Cardiac septum (tissue), 1 donor: ENCODE measurements around the gene INTS6. TPM values are rescaled to one million over a fixed set of nuclear protein-coding genes. Genes with fewer than 3 reads are reported as not detected.

ENCODE experiments used
- DNase-seq: peaks from one replicate; pipeline ENCODE4 v3.0.0-alpha.2; 2020; ENCODE audit warnings: low spot score
- intact Hi-C: fragments of 100-400 bp; cut with DNase I; formaldehyde crosslinking; loops from one replicate; pipeline ENCODE4 v1.14.0; 2022
- long read RNA-seq: library from polyadenylated mRNA; unstranded; transcript quantifications from one replicate; pipeline ENCODE4 v2.0.0, GENCODE V29; 2021
- total RNA-seq: library from RNA; stranded (reverse); fragmentation: NEBNext Ultra II Directional; extraction: Animal tissue kit (Norgen Biotek cat#: 25700); gene quantifications from one replicate; pipeline ENCODE4 v1.2.1, GENCODE V29; 2021
- donor health status: DM: no; HTN: no; CAD: no.

Gene INTS6
- 32.9 TPM for total RNA-seq
- long read RNA-seq, full-length matches to known transcripts: 27 of 52 reads
- long read RNA-seq, partial matches to known transcripts: 15 of 52 reads
- long read RNA-seq, other reads (novel, unspliced or antisense): 10 of 52 reads

- intact Hi-C loops: loop anchor here (1.0 to 5.0 kb wide), 3 partner anchors 132 to 350 kb away; partner anchors contain the start of genes DHRS12 and WDFY2
- peak; percentile 100 for DNase-seq
These were observed at the start of gene INTS6 for GRCh38 chr13:51452361-51453206. TSS of gene INTS6 (minus strand) at chr13:51453036. CDS start at chr13:51452525, 511 bp downstream.

- intact Hi-C loops: no loop called here
- DNase-seq: no peak
These were observed 49.4 kb upstream of the INTS6 start for GRCh38 chr13:51502153-51502651.

- intact Hi-C loops: no loop called here
- no peak for DNase-seq
These were observed 48.8 kb upstream of the INTS6 start for GRCh38 chr13:51501592-51502152.

- intact Hi-C loops: no loop called here
- no peak for DNase-seq
These were observed 48.3 kb upstream of the INTS6 start for GRCh38 chr13:51501096-51501495.

- intact Hi-C loops: no loop called here
- no peak for DNase-seq
These were observed 47.9 kb upstream of the INTS6 start for GRCh38 chr13:51500687-51501086.

DNA sequence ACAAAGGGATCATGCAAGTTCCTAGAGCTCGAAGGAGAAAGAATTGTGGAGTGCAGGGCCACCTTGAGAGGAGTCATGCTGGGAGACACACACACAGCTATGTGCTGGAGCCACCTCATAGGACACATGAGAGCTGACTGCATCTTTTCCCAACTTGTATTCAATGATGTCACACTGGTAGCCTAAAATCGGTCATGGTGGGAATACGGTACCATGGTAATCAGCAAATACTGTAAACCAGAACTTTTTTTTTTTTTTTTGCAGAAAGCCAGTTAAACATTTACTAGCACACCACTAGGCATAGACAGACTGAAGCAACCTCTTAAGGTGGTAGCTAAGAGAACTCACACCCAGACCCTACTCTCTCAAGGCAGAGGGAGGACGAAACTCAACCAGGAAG is 47.0 kb upstream of the INTS6 start:
- no peak for DNase-seq
- intact Hi-C loops: no loop called here

DNA sequence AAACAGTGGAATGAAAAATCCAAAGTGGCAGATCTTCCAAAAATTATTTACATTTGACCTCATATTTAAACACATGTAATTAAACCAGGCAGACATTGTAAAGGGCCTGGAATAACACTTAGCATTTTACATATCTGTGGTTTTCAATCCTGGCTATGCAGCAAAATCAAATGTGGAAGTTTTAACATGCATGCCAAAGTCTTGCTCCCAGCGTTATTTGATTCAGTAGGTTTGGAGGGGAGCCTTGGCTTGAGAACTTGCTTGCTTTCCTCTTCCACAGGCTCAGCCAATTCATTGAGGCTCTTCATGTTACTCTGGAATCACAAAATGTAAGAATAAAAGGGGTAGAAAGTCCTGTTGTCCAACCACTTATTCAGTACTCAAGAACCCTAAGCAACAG is 42.5 kb upstream of the INTS6 start:
- DNase-seq: no peak
- intact Hi-C loops: no loop called here

DNA sequence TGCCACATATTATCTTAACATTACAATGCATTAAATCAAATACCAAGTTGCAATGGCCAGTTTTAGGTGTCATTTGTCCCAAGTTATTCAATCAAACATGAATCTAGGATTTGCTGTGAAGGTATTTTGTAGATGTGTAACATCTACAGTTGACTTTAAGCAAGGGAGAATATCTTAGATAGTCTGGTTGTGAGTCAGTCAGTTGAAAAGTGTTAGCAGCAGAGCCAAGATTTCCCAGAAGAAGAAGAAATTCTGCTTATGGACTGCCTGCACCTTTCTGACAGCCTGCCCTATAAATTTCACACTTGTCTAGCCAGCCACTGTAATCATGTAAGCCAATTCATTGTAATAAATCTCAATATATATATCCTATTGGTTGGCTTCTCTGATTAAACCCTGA is 41.3 kb upstream of the INTS6 start:
- intact Hi-C loops: no loop called here
- no peak for DNase-seq

GRCh38 chr13:51488212-51488611 is 35.4 kb upstream of the INTS6 start:
- intact Hi-C loops: no loop called here
- no peak for DNase-seq

DNA sequence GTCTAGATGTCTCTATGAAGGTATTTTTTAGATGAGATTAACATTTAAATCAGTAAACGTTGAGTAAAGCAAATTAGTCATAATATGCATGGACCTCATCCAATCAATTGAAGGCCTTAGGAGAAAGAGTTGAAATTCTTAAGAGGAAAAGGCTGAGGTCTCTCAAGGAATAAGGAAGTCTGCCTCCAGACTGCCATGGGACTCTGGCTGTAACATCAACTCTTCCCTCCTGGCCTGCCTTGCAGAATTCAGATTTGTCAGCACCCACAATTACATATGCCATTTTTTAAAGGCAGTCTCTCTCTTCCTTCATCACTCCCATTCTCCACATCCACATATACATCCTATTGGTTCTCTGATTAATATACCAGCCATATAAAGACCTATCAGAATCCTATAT is 28.8 kb upstream of the INTS6 start:
- intact Hi-C loops: no loop called here

GRCh38 chr13:51479199-51479523 is 26.3 kb upstream of the INTS6 start:
- intact Hi-C loops: no loop called here
- no peak for DNase-seq

More for the DNA sequence above, 28.8 kb upstream of the INTS6 start:
- DNase-seq: no peak

- DNase-seq: no peak
- intact Hi-C loops: no loop called here
These were observed 25.8 kb upstream of the INTS6 start for GRCh38 chr13:51478418-51479198.

GRCh38 chr13:51477653-51478324 is 25.0 kb upstream of the INTS6 start:
- DNase-seq: no peak
- intact Hi-C loops: no loop called here

GRCh38 chr13:51477149-51477548 is 24.3 kb upstream of the INTS6 start:
- intact Hi-C loops: no loop called here

DNA sequence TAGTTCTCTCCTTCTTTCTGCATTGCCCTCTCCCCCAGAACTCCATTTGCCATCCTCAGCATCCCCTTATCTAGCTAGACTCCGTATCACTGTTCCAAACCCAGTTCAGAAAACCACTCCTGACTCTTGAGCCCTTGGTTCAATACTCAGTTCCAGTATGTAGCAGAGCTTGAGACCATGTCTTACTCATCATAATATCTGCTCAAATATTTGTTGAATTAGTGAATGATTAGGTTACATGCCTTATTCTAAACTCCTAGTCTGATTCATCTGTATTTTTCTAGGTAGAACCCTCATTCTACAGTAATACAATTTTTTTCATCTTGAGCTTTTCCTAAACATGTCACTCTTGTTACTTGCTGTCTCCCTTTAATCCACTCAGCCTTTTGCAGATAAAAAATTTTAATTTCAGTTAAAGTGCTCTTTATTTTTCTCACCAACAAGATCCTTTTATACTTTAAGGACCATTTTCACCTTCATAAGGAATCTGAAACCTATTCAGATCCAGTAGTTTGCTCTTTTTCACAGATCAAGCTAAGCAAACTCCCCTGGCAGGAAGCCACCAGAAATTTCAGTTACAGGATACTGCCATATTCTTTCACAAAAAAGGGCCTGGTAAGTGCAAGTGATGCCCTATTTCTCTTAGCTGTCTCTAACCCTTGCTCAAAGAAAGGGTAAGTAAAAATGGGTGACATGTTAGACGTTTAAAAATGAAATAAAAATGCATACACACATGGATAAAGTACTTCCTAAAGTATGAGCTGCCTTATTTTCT is 23.1 kb upstream of the INTS6 start:
- DNase-seq: no peak
- intact Hi-C loops: no loop called here

More at GRCh38 chr13:51477149-51477548, 24.3 kb upstream of the INTS6 start:
- DNase-seq: no peak

DNA sequence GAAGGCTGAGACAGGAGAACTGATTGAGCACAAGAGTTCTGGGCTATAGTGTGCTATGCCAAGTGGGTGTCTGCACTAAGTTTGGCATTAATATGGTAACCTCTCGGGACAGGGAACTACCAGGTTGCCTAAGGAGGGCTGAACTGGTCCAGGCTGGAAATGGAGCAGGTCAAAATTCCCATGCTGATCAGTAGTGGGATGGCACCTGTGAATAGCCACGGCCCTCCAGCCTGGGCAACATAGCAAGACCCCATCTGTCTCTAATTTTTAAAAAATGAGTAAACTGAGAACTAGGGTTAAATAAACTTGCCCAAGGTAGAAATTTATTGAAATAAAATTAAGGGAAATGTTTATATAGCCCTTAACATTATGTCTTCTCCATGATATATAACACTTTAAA is 17.0 kb upstream of the INTS6 start:
- no peak for DNase-seq
- intact Hi-C loops: no loop called here

DNA sequence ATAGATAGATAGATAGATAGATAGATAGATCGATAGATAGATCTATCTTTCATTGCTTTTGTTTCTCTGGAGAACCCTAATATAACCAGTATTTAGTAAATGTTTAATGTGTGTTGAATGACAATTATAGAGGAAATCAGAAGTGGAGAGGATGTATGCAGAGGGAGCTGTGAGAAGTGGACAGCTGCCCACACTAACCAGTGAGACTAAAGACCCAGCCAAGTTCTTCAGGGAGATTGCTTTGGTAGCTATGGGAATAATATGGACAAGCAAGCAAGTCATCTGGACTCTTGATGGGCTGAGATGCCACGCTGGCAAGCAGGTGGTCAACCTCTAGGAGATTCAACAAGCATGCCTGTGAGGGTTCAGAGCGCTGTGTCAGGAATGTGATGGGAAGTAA is 14.9 kb upstream of the INTS6 start:
- intact Hi-C loops: no loop called here
- no peak for DNase-seq

DNA sequence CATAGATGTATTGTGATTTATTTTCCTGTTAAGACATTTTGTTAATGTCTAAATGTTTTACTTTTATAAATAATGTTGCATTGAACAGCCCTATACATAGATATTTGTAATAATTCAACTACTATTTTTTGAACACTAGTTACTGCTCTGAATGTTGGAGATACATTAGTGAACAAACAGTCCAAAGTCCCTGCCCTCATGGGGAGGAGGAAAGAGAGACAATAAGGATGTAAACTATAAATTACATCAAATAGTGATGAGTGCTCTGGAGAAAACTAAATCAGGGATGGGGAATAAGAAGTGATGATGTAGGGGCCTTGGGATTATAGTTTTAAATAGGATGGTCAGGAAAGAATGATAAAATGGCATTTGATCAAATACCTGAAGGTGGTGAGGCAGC is 12.3 kb upstream of the INTS6 start:
- intact Hi-C loops: no loop called here
- no peak for DNase-seq
